ENCODE measurements around the gene FHOD3. TPM values are rescaled to one million over a fixed set of nuclear protein-coding genes. Genes with fewer than 3 reads are reported as not detected.

FHOD3 gene
- total RNA-seq, 1 experiment from 2014 or later, result 18.1 TPM

GRCh38 chr18:36298126-36298741, 721 bp downstream of the FHOD3 start:
- H3K27ac ChIP-seq (ENCODE audit: low read length), result 0 out of 2 replicates have a peak overlapping the region, but pooled peaks have one; percentile 16
- ChIA-PET CTCF (interaction anchor here (0.5 to 0.7 kb wide), 5 partner anchors 11 to 601 kb away, joined by 3 to 7 read pairs (median 3); no protein-coding TSS in a partner anchor), POLR2A (ENCODE audit: unreplicated experiment) (interaction anchor here (0.7 to 1.0 kb wide), 2 partner anchors 11 kb away, joined by 5 to 6 read pairs; no protein-coding TSS in a partner anchor)
- 0 out of 2 replicates have a peak, but pooled peaks cover 9% of the 10 kb centered on the region for H4K20me1 ChIP-seq (ENCODE audit: low read length)
- no peak overlapping the region for H2AFZ ChIP-seq (ENCODE audit: low read length)
- no peaks in the 10 kb centered on the region for H3F3A ChIP-seq (ENCODE audit: low read length, unreplicated experiment)
- DNase-seq (no peak), ATAC-seq (peak; percentile 21)
- no peaks in the 10 kb centered on the region for H3K27me3 ChIP-seq (ENCODE audit: low read length)
- no peak for TF ChIP-seq EZH2phosphoT487 (IDR thresholded peaks at IDR 0.05; ENCODE audit: borderline replicate concordance, low read length)
- no peak for TF ChIP-seq CTCF (conservative IDR thresholded peaks at IDR 0.05; ENCODE audit: low read depth, low read length)
- no peak for TF ChIP-seq EZH2 (IDR thresholded peaks at IDR 0.05; ENCODE audit: low read length, unreplicated experiment)
- peak overlapping the region; percentile 75 for H3K4me2 ChIP-seq (ENCODE audit: low read length)
- no peaks in the 10 kb centered on the region for H3K36me3 ChIP-seq (ENCODE audit: low read depth, low read length)
- no peaks in the 10 kb centered on the region for H3K9me3 ChIP-seq (ENCODE audit: low read length)
- H3K79me2 ChIP-seq (ENCODE audit: low read length), result peaks cover 53% of the 10 kb centered on the region
- H3K9me2 ChIP-seq (replicated peaks; ENCODE audit: low read length), result no peaks in the 10 kb centered on the region
- peak overlapping the region; percentile 82 for H3K9ac ChIP-seq (ENCODE audit: low read length)
- peak overlapping the region; percentile 71 for H3K4me3 ChIP-seq (ENCODE audit: low read length)
- intact Hi-C loops (cut with micrococcal nuclease), result loop anchor here (10.0 kb wide), 1 partner anchor 457 kb away; no protein-coding TSS in a partner anchor
- BruUV-seq (replicated peaks), result no TSS peak
- peaks cover 16% of the 10 kb centered on the region; the same call in 1 of the 2 replicates for H3K4me1 ChIP-seq (ENCODE audit: insufficient read depth, low read length)

GRCh38 chr18:36299015-36299414, 1.5 kb downstream of the FHOD3 start:
- Histone ChIP-seq H2AFZ (ENCODE audit: low read length) (no peak overlapping the region), H3K36me3 (ENCODE audit: low read depth, low read length) (no peaks in the 10 kb centered on the region), H3K9ac (ENCODE audit: low read length) (peak overlapping the region; percentile 82; the same call in 1 of the 2 replicates), H3K4me2 (ENCODE audit: low read length) (peak overlapping the region; percentile 75), H3F3A (ENCODE audit: low read length, unreplicated experiment) (no peaks in the 10 kb centered on the region), H3K4me1 (ENCODE audit: insufficient read depth, low read length) (peaks cover 16% of the 10 kb centered on the region; the same call in 1 of the 2 replicates), H3K27me3 (ENCODE audit: low read length) (no peaks in the 10 kb centered on the region), H3K27ac (ENCODE audit: low read length) (no peak overlapping the region), H3K4me3 (ENCODE audit: low read length) (peak overlapping the region; percentile 71), H3K9me3 (ENCODE audit: low read length) (no peaks in the 10 kb centered on the region), H3K9me2 (replicated peaks; ENCODE audit: low read length) (no peaks in the 10 kb centered on the region), H4K20me1 (ENCODE audit: low read length) (0 out of 2 replicates have a peak, but pooled peaks cover 9% of the 10 kb centered on the region), H3K79me2 (ENCODE audit: low read length) (peaks cover 61% of the 10 kb centered on the region)
- DNase-seq, result no peak
- no peak for ATAC-seq
- intact Hi-C loops (cut with micrococcal nuclease), result loop anchor here (10.0 kb wide), 1 partner anchor 456 kb away; no protein-coding TSS in a partner anchor
- ChIA-PET POLR2A (ENCODE audit: unreplicated experiment) (no interaction called here), CTCF (interaction anchor here (0.7 kb wide), 1 partner anchor 10 kb away, joined by 7 read pairs; no protein-coding TSS in a partner anchor)
- TSS peak; percentile 41 for BruUV-seq (replicated peaks)
- TF ChIP-seq EZH2phosphoT487 (IDR thresholded peaks at IDR 0.05; ENCODE audit: borderline replicate concordance, low read length) (no peak), EZH2 (IDR thresholded peaks at IDR 0.05; ENCODE audit: low read length, unreplicated experiment) (no peak), CTCF (conservative IDR thresholded peaks at IDR 0.05; ENCODE audit: low read depth, low read length) (no peak)

GRCh38 chr18:36300211-36300610, 2.7 kb downstream of the FHOD3 start:
- POLR2A ChIA-PET (ENCODE audit: unreplicated experiment), result no interaction called here
- ATAC-seq, result no peak
- H3K79me2 ChIP-seq (ENCODE audit: low read length), result peaks cover 73% of the 10 kb centered on the region

More at GRCh38 chr18:36300211-36300610, 2.7 kb downstream of the FHOD3 start:
- Histone ChIP-seq H3K36me3 (ENCODE audit: low read depth, low read length) (no peaks in the 10 kb centered on the region), H3F3A (ENCODE audit: low read length, unreplicated experiment) (no peaks in the 10 kb centered on the region), H3K27ac (ENCODE audit: low read length) (no peak overlapping the region), H3K9me2 (replicated peaks; ENCODE audit: low read length) (no peaks in the 10 kb centered on the region), H3K9ac (ENCODE audit: low read length) (no peak overlapping the region), H2AFZ (ENCODE audit: low read length) (no peak overlapping the region), H3K4me3 (ENCODE audit: low read length) (peak overlapping the region; percentile 71; the same call in 1 of the 2 replicates), H3K27me3 (ENCODE audit: low read length) (no peaks in the 10 kb centered on the region), H3K4me2 (ENCODE audit: low read length) (peak overlapping the region; percentile 75), H4K20me1 (ENCODE audit: low read length) (0 out of 2 replicates have a peak, but pooled peaks cover 9% of the 10 kb centered on the region), H3K9me3 (ENCODE audit: low read length) (no peaks in the 10 kb centered on the region), H3K4me1 (ENCODE audit: insufficient read depth, low read length) (peaks cover 16% of the 10 kb centered on the region; the same call in 1 of the 2 replicates)
- CTCF ChIA-PET, result no interaction called here
- BruUV-seq (replicated peaks), result no TSS peak
- no peak for DNase-seq
- TF ChIP-seq EZH2phosphoT487 (IDR thresholded peaks at IDR 0.05; ENCODE audit: borderline replicate concordance, low read length) (no peak), EZH2 (IDR thresholded peaks at IDR 0.05; ENCODE audit: low read length, unreplicated experiment) (no peak), CTCF (conservative IDR thresholded peaks at IDR 0.05; ENCODE audit: low read depth, low read length) (no peak)
- intact Hi-C loops (cut with micrococcal nuclease), result no loop called here
